ES-I3 (cell line): Measurements from ENCODE around the gene CLMP.

ENCODE experiments used
- H3K36me3 ChIP-seq: 2 replicates; pipeline ENCODE4 v1.6.1; 2013; ENCODE audit warnings: mild to moderate bottlenecking, low read length, control low read depth, moderate library complexity; ENCODE audit not compliant: insufficient read depth
- H3K4me1 ChIP-seq: 2 replicates; pipeline ENCODE4 v1.6.1; 2013; ENCODE audit warnings: mild to moderate bottlenecking, control low read depth, low read length; ENCODE audit not compliant: insufficient read depth
- H3K9ac ChIP-seq: 2 replicates; pipeline ENCODE4 v1.6.1; 2013; ENCODE audit warnings: low read depth, mild to moderate bottlenecking, low read length, moderate library complexity
- H3K9me3 ChIP-seq: 2 replicates; pipeline ENCODE4 v1.6.1; 2013; ENCODE audit warnings: mild to moderate bottlenecking, low read length, moderate library complexity; ENCODE audit not compliant: control insufficient read depth, insufficient read depth

Gene CLMP

DNA sequence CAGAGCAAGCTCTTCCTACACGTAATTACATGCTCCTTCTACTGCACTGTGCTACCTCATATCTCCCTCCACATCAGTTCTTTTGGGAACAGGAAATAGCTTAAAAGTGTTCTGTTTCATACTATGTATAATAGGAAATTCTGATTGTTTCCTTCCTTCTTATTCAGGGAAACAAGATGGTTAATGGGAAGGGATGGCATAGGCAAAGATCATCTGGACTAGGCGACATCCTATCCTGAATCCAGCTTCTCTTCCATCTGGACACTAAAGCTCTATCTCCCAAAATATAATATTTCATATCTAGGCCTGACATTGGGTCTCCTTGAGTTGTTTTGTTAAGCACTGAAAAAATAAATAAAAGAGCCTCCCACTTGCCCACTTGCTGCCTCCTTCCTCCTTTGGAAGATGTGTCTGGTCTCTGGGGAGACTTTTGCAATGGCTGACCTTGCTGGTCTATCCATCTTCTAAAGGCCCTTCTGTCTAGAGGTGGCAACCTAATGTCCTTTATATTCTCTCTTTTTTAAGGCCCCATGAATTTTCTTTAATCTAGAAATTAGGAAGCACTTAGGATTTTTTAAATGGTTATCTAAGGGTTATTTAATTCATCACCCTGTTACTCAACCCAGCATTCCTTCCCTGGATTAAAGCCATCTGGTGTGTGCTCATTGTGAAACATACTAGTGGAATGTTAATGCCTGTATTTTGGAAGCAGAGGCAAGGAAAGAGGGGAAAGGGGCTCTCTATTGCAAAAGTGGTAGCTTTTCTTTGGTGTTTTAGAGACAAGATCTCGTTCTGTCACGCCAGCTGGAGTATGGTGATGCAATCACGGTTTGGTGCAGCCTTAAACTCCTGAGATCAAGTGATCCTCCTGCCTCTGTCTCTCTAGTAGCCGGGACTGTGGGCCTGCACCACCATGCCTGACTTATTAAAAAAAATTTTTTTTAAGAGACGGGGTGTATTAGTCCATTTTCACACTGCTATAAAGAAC is 20.6 kb downstream of the CLMP start:
- H3K9ac ChIP-seq = no peak overlapping the region

DNA sequence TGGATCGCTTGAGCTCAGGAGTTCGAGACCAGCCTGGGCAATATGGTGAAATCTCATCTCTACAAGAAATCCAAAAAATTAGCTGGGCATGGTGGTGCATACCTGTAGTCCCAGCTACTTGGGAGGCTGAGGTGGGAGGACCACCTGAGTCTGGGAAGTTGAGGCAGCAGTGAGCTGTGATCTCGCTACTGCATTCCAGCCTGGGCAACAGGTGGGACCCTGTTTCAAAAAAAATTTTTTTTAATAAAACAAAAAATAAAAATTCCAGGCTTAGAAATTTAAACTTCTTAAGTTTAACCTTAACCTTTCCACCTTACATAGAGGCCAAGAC is 21.2 kb downstream of the CLMP start:
- Histone ChIP-seq H3K9ac (no peak overlapping the region), H3K9me3 (no peaks in the 10 kb centered on the region), H3K4me1 (peaks cover 28% of the 10 kb centered on the region), H3K36me3 (peaks cover 4% of the 10 kb centered on the region; the same call in 1 of the 2 replicates)

More for the DNA sequence above, 20.6 kb downstream of the CLMP start:
- H3K4me1 ChIP-seq = peaks cover 28% of the 10 kb centered on the region
- H3K9me3 ChIP-seq = no peaks in the 10 kb centered on the region
- peaks cover 4% of the 10 kb centered on the region; the same call in 1 of the 2 replicates for H3K36me3 ChIP-seq

DNA sequence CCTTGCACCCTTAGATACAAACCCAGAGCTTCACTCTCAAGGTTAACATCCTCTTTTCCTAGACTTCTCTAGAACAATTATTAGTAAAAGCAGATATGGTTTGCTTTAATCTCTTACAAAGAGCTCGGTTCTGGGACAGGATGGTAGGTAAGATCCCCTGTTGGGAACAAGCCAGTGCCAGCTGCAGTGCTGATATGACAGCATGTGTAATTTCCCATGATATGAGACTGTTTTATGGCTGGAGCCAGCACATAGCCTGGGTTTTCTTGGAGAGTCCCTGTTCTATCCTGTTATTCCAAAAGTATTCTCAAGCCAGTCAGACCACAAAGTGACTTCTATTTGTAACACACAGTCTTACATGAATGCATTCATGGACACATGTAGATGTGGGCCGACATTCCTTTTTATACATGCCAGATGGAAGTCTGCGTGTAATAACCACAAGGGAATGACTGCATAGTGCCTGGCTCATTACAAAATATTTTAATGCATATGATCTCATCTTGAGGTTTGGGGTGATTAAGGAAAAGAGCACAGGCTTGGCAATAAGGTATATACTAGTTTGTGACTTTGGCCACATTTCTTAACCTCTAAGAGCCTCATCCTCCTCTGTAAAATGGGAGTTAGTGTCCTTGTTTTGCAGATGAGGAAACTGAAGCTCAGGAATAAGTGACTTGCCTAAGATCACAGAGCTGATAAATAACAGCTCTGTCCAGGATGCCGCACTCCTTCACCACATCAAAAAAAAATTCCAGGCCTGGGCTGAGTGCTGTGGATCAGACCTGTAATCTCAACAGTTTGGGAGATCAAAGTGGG is 21.8 kb downstream of the CLMP start:
- H3K4me1 ChIP-seq = peaks cover 27% of the 10 kb centered on the region
- H3K9ac ChIP-seq = no peak overlapping the region
- peaks cover 4% of the 10 kb centered on the region; the same call in 1 of the 2 replicates for H3K36me3 ChIP-seq
- H3K9me3 ChIP-seq = no peaks in the 10 kb centered on the region

DNA sequence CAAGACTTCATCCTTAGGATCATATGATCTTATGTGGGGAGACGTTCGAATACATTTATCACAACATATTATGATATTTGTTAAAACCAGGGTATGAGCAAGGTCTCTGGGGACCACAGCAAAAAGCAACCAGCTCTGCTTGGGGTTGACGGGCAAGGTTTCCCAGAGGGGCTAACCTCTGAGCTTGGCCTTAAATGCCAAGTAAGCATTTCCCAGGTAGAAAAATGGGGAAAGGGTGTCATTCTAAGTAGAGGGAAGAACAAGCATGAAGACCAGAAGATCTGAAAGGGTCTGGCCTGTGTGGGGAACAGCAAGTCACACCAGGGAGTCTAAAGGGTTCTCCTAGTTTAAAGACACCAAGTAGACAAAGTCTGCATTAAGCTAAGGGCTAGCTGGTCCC is 24.1 kb downstream of the CLMP start:
- no peaks in the 10 kb centered on the region for H3K9me3 ChIP-seq
- peaks cover 29% of the 10 kb centered on the region for H3K4me1 ChIP-seq
- H3K9ac ChIP-seq = no peak overlapping the region
- peaks cover 4% of the 10 kb centered on the region; the same call in 1 of the 2 replicates for H3K36me3 ChIP-seq

DNA sequence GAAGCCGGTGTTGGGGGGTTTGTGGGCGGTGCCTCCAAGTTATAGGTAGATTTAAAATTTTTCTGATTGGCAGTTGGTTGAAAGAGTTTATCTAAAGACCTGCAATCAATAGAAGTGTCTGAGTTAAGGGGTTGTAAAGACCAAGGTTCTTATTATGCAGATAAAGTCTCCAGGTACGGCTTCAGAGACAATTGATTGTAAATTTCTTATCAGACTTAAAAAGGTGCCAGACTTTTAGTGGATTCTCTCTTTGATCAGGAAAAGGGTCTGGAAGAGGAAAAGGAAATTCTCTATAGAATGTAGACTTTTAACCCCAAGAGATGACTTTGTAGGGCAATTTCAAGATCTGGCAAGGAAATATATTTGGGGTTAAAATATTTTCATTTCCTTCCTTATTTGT is 25.2 kb downstream of the CLMP start:
- H3K4me1 ChIP-seq = peaks cover 24% of the 10 kb centered on the region
- H3K9ac ChIP-seq = no peak overlapping the region
- H3K9me3 ChIP-seq = no peaks in the 10 kb centered on the region
- H3K36me3 ChIP-seq = peaks cover 4% of the 10 kb centered on the region; the same call in 1 of the 2 replicates

DNA sequence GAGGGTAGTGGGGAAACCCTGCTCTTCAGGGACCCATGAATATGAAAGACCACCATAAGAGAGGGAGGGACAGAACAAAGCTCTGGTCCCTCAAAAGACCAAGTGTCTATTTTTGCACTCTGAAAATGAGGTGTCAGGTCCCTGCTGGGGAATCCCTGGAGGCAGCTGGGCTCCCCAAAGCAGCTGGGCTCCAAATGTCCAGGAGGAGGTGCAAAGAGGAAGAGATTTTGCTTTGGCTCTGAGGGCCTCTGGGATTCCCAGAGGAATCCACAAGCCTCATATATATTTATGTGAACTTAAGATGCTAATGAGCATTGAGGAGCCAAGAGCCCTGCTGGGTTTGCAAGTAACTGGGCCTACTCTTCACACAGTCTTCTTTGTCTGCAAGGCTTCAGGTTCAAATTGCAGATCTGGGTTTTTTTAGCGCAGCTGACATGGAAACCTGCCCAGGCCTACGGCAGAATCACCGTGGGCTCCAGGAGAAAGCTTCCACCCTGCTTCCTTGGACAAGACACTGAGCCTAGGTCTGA is 26.0 kb downstream of the CLMP start:
- Histone ChIP-seq H3K9me3 (no peaks in the 10 kb centered on the region), H3K9ac (no peak overlapping the region), H3K4me1 (peaks cover 22% of the 10 kb centered on the region), H3K36me3 (peaks cover 4% of the 10 kb centered on the region; the same call in 1 of the 2 replicates)

DNA sequence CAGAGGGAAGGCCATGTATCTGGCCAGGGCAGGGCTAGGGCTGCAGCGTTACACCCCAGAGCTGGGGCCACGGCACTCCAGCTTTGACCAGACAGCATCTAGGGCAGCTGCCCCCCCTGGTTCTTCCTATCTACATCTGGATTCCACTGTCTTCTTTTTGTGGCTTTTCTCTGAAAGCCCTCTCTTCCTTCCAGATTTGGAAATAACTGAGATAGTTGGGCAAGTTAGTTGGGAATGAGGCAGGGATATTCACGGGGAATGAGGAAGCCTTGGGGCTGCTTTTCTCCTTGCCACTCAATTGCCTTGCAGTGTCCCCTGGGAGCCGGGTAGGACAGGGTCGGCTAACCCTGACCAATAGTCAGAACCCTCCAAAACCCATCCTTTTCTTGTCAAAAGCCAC is 26.8 kb downstream of the CLMP start:
- Histone ChIP-seq H3K4me1 (peaks cover 22% of the 10 kb centered on the region), H3K36me3 (no peaks in the 10 kb centered on the region; the same call in 1 of the 2 replicates), H3K9me3 (no peaks in the 10 kb centered on the region), H3K9ac (no peak overlapping the region)

DNA sequence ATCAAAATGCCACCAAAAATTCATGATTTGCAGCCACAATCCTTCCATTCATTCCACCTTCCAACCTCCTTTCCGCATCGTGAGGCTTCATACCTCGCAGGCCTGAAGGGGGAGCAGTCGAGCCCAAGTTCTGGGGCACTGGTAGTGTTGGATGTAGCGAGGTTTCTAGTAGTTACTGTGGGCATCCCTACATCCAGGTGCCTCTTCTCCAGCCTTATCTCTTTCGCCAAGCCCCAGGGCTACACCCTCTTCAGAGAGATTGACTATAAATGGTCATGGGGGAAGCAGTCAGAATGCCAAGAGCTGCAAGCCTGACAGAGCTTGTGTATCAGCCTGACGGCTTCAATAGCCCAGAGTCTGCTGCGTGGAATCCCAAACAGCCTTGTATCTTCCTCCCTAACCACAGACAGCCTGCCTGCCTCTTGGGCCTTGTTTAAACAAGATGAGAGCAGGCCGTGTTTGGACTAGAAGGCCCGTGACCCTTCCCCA is 28.9 kb downstream of the CLMP start:
- no peaks in the 10 kb centered on the region for H3K9me3 ChIP-seq
- H3K4me1 ChIP-seq = peaks cover 22% of the 10 kb centered on the region
- no peak overlapping the region for H3K9ac ChIP-seq
- H3K36me3 ChIP-seq = no peaks in the 10 kb centered on the region

DNA sequence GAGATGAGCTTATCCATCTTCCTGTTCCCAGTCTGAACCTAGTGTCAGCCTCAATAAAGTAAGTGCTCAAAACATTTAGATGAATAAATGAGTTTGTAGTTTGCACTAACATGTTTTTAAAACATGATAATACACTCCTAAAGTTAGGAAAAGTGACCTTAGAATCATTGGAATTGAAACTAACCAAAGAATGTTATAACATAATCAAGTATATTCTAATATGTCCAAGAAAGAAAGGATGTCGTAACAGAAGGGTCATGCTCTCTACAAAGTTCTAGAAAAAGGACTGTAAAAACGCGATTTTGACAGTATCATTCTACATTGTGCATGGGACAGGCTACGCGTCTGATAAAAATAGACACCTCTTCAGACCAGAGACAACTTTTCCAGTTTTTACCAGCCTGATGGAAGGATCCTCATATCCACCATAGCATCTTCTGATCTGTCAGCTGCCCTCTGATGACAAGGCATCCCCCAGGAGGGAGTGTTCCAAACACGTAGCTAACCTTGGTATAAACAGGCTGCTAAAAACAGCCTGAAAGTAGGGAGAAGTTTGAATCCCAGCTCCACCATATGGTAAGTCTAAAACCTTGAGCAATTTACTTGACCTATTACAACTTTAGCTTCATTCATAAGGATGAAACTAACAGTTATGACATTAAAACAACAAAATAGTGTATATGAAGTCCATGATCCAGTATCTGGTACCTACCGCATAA is 30.2 kb downstream of the CLMP start:
- peaks cover 22% of the 10 kb centered on the region for H3K4me1 ChIP-seq
- no peaks in the 10 kb centered on the region for H3K9me3 ChIP-seq
- no peaks in the 10 kb centered on the region for H3K36me3 ChIP-seq
- no peak overlapping the region for H3K9ac ChIP-seq

DNA sequence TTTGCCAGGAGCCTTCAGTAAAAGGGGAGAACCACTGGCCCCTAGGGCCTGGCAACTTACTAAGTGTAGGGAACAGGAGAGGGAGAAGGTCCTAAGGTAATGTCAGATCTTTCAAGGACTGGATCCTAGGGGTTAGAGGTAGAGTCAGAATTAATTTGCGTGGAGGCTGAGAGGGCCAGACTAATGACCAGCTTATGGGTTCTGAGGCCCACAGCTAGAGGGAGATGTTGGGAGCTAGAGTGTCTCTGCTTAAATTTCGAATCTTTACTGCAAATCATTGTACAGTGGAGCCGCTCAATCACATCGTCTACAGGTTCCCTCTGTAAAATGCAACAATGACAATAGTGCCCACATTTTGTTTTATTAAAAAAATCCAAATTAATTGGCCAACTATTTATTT is 31.4 kb downstream of the CLMP start:
- Histone ChIP-seq H3K9ac (no peak overlapping the region), H3K4me1 (peaks cover 14% of the 10 kb centered on the region; the same call in 1 of the 2 replicates), H3K36me3 (no peaks in the 10 kb centered on the region), H3K9me3 (no peaks in the 10 kb centered on the region)

DNA sequence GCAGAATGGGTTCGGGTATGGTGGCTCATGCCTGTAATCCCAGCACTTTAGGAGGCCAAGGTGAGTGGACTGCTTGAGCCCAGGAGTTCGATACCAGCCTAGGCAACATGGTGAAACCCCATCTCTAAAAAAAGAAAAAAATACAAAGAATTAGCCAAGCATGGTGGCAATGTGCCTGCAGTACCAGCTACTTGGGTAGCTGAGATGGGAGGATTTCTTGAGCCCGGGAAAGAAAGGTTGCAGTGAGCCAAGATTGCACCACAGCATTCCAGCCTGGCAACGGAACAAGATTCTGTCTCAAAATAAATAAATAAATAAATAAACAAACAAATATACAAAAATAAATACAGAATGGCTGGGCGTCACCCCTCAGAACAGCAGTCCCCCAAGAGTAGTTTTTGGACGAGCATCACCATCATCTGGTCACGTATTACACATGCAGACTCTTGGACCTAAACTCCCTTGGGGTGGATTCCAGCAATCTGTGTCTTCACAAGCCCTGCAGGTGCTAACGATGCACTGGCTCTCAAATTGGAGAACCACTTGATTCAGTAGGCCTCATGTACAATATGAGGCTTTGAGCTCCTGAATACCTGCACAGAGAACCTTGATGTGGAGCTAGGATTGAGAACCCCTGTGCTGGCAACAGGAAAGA is 33.5 kb downstream of the CLMP start:
- no peak overlapping the region for H3K9ac ChIP-seq
- peaks cover 7% of the 10 kb centered on the region; the same call in 1 of the 2 replicates for H3K4me1 ChIP-seq
- H3K9me3 ChIP-seq = no peaks in the 10 kb centered on the region
- H3K36me3 ChIP-seq = no peaks in the 10 kb centered on the region

DNA sequence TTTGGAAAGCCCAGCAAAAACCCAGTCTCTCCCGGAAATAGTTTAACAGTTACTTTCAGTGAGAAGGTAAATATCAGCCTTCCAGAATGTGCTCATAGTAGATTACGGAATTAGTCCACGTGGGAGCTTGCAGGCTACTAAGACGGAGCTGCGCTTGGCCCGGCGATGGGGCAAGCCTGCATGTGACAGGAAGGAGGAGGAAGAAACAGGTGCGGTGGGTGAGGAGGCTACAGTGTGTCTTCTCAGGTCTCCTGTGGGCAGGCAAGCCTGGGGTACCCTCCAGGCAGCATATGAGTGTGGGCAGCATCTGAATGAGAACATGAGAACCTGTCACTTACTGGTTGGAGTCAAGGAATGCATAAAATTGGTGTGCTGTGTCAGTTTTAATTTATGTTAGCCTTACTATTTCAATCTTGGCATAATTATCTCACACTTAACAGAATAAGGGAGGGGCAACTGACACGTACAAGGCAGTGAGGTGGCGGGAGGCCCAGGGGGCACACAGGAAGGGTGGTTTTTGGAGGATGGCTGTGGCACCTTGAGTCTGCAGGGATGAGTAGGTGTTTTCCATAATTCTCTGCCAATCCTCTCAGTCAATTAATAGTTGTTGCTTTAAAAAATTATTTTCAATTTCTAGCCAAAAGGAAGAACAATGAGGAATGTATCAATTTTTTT is 35.7 kb downstream of the CLMP start:
- no peaks in the 10 kb centered on the region for H3K9me3 ChIP-seq
- peaks cover 2% of the 10 kb centered on the region; the same call in 1 of the 2 replicates for H3K4me1 ChIP-seq
- no peak overlapping the region for H3K9ac ChIP-seq
- no peaks in the 10 kb centered on the region for H3K36me3 ChIP-seq
